SK-N-SH (cell line): Measurements from ENCODE around the gene TMEM240.
"Not testable (repeated sequence)": the region's sequence is repeated elsewhere in the genome, so short reads cannot be mapped to it uniquely, and the experiment has no call there.

Experiments
- EP300 ChIP-seq, 2 experiments: IDR thresholded peaks; 2 replicates each; pipeline versions ENCODE4 v1.4.0 to v1.6.1; 2012; ENCODE audit warnings: borderline replicate concordance in 1 of 2, low read depth in 1 of 2, low read length in 1 of 2
- FOXM1 ChIP-seq: IDR thresholded peaks from 2 replicates; pipeline ENCODE4 v1.4.0; 2012; ENCODE audit warnings: low read depth, mild to moderate bottlenecking
- GABPA ChIP-seq: IDR thresholded peaks from 2 replicates; pipeline ENCODE4 v1.4.0; 2012; ENCODE audit warnings: low read depth, mild to moderate bottlenecking
- JUND ChIP-seq: IDR thresholded peaks from 2 replicates; pipeline ENCODE4 v1.4.0; 2012
- POLR2AphosphoS5 ChIP-seq: IDR thresholded peaks from 2 replicates; pipeline ENCODE4 v1.6.1; 2012; ENCODE audit warnings: low read depth, low read length
- RCOR1 ChIP-seq: fragments of 150-350 bp; IDR thresholded peaks from 2 replicates; pipeline ENCODE4 v1.6.1; 2017; ENCODE audit warnings: antibody characterized with exemption, low read length
- SIN3A ChIP-seq: IDR thresholded peaks from 2 replicates; pipeline ENCODE4 v1.6.1; 2012; ENCODE audit warnings: low read depth, mild to moderate bottlenecking, low read length, moderate library complexity, borderline replicate concordance
- TCF12 ChIP-seq: IDR thresholded peaks from 2 replicates; pipeline ENCODE4 v1.4.0; 2012
- TEAD4 ChIP-seq: IDR thresholded peaks from 2 replicates; pipeline ENCODE4 v1.4.0; 2012; ENCODE audit warnings: mild to moderate bottlenecking, borderline replicate concordance; ENCODE audit not compliant: insufficient read depth
- YY1 ChIP-seq: IDR thresholded peaks from 2 replicates; pipeline ENCODE4 v1.4.0; 2012; ENCODE audit warnings: low read depth, mild to moderate bottlenecking
- TF ChIP-seq, protein P1 (sequence below): fragments of 200-600 bp; sonication (generic); IDR thresholded peaks from 2 replicates; pipeline ENCODE4 v1.6.1; 2017; ENCODE audit warnings: antibody characterized with exemption, mild to moderate bottlenecking, moderate library complexity

DNA sequence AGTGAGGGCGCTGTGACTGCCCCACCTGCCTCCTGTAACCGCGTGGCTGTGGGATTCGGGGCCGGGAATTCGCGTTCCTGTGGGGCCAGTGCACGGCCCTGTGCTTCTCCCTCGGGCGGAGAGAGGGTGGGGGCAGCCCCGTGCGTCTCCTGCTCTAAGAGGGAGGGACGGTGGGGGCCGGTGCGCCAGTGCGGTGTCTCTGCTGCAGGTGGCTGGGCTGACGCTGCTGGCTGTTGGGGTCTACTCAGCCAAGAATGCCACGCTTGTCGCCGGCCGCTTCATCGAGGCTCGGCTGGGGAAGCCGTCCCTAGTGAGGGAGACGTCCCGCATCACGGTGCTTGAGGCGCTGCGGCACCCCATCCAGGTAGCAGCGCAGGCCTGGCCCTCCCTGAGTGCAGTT, 17.9 kb downstream of the TMEM240 start:
- not testable (repeated sequence) for TF ChIP-seq YY1; EP300 (IDR thresholded peaks at IDR 0.05; ENCODE audit: borderline replicate concordance in 1 of 2, low read depth in 1 of 2, low read length in 1 of 2); RCOR1; SIN3A; POLR2AphosphoS5; FOXM1; TEAD4; JUND; TCF12; GABPA
- TF ChIP-seq, protein P1, sequence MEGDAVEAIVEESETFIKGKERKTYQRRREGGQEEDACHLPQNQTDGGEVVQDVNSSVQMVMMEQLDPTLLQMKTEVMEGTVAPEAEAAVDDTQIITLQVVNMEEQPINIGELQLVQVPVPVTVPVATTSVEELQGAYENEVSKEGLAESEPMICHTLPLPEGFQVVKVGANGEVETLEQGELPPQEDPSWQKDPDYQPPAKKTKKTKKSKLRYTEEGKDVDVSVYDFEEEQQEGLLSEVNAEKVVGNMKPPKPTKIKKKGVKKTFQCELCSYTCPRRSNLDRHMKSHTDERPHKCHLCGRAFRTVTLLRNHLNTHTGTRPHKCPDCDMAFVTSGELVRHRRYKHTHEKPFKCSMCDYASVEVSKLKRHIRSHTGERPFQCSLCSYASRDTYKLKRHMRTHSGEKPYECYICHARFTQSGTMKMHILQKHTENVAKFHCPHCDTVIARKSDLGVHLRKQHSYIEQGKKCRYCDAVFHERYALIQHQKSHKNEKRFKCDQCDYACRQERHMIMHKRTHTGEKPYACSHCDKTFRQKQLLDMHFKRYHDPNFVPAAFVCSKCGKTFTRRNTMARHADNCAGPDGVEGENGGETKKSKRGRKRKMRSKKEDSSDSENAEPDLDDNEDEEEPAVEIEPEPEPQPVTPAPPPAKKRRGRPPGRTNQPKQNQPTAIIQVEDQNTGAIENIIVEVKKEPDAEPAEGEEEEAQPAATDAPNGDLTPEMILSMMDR, result not testable (repeated sequence)
